Hippocampal formation (tissue), 2 donors: ENCODE data around the gene RAB27A.
"Not testable (repeated sequence)": the region's sequence is repeated elsewhere in the genome, so short reads cannot be mapped to it uniquely, and the experiment has no call there.

Experiments
- DNase-seq, 2 donors: peaks; one replicate each; lab custom pipeline; 2025; lab: John Stamatoyannopoulos, UW

RAB27A gene

GRCh38 chr15:55250392-55250791 lies 39.2 kb downstream of the RAB27A start:
- DNase-seq, result no peak

- DNase-seq, result not testable (repeated sequence)
Observed at GRCh38 chr15:55249885-55250284, 39.7 kb downstream of the RAB27A start.

GRCh38 chr15:55248895-55249294 lies 40.7 kb downstream of the RAB27A start:
- no peak for DNase-seq

GRCh38 chr15:55247766-55248427 lies 41.7 kb downstream of the RAB27A start:
- no peak for DNase-seq

GRCh38 chr15:55247311-55247710 lies 42.3 kb downstream of the RAB27A start:
- DNase-seq, result no peak

- no peak for DNase-seq
Observed at GRCh38 chr15:55246567-55246966, 43.0 kb downstream of the RAB27A start.

GRCh38 chr15:55245059-55245458 lies 44.6 kb downstream of the RAB27A start:
- DNase-seq, result no peak

GRCh38 chr15:55241891-55242290 lies 47.7 kb downstream of the RAB27A start:
- DNase-seq, result no peak

- no peak for DNase-seq
Observed at GRCh38 chr15:55241186-55241585, 48.4 kb downstream of the RAB27A start.

- no peak for DNase-seq
Observed at GRCh38 chr15:55240125-55240760, 49.4 kb downstream of the RAB27A start.

- no peak for DNase-seq
Observed at GRCh38 chr15:55239440-55240124, 50.0 kb downstream of the RAB27A start.

GRCh38 chr15:55238877-55239276 lies 50.7 kb downstream of the RAB27A start:
- DNase-seq, result no peak

GRCh38 chr15:55237219-55238130 lies 52.1 kb downstream of the RAB27A start:
- no peak for DNase-seq

GRCh38 chr15:55235546-55236036 lies 54.0 kb downstream of the RAB27A start:
- no peak for DNase-seq

GRCh38 chr15:55234800-55235104 lies 54.9 kb downstream of the RAB27A start:
- DNase-seq, result no peak

- no peak for DNase-seq
Observed at GRCh38 chr15:55234104-55234799, 55.4 kb downstream of the RAB27A start.

- no peak for DNase-seq
Observed at GRCh38 chr15:55231455-55231854, 58.2 kb downstream of the RAB27A start.

GRCh38 chr15:55230953-55231352 lies 58.7 kb downstream of the RAB27A start:
- no peak for DNase-seq

GRCh38 chr15:55230051-55230670 lies 59.5 kb downstream of the RAB27A start:
- no peak for DNase-seq

GRCh38 chr15:55226127-55226526 lies 63.5 kb downstream of the RAB27A start:
- no peak for DNase-seq

- DNase-seq, result no peak
Observed at GRCh38 chr15:55224892-55225291, 64.7 kb downstream of the RAB27A start.
